Measurements from ENCODE around the gene PITPNM3.

Gene PITPNM3

GRCh38 chr17:6479622-6480302 is 76.6 kb downstream of the PITPNM3 start:
- no peak for DNase-seq (ENCODE audit: low read depth)

- no peak for DNase-seq (ENCODE audit: low read depth)
Observed at GRCh38 chr17:6478486-6478885, 77.9 kb downstream of the PITPNM3 start.

- no peak for DNase-seq (ENCODE audit: low read depth)
Observed at GRCh38 chr17:6477831-6478383, 78.4 kb downstream of the PITPNM3 start.

GRCh38 chr17:6476810-6477179 is 79.6 kb downstream of the PITPNM3 start:
- no peak for DNase-seq (ENCODE audit: low read depth)

- no peak for DNase-seq (ENCODE audit: low read depth)
Observed at GRCh38 chr17:6476076-6476809, 80.1 kb downstream of the PITPNM3 start.

GRCh38 chr17:6475411-6475810 is 80.9 kb downstream of the PITPNM3 start:
- no peak for DNase-seq (ENCODE audit: low read depth)

- DNase-seq (ENCODE audit: low read depth) = no peak
Observed at GRCh38 chr17:6474906-6475305, 81.4 kb downstream of the PITPNM3 start.

- no peak for DNase-seq (ENCODE audit: low read depth)
Observed at GRCh38 chr17:6474376-6474775, 82.0 kb downstream of the PITPNM3 start.

- DNase-seq (ENCODE audit: low read depth) = peak; percentile 37
Observed at GRCh38 chr17:6473128-6473767, 83.1 kb downstream of the PITPNM3 start.

- DNase-seq (ENCODE audit: low read depth) = no peak
Observed at GRCh38 chr17:6472517-6472916, 83.8 kb downstream of the PITPNM3 start.

GRCh38 chr17:6471531-6472465 is 84.6 kb downstream of the PITPNM3 start:
- no peak for DNase-seq (ENCODE audit: low read depth)

- no peak for DNase-seq (ENCODE audit: low read depth)
Observed at GRCh38 chr17:6470751-6471521, 85.4 kb downstream of the PITPNM3 start.

- DNase-seq (ENCODE audit: low read depth) = no peak
Observed at GRCh38 chr17:6470146-6470718, 86.1 kb downstream of the PITPNM3 start.

- DNase-seq (ENCODE audit: low read depth) = no peak
Observed at GRCh38 chr17:6468051-6468790, 88.1 kb downstream of the PITPNM3 start.

- no peak for DNase-seq (ENCODE audit: low read depth)
Observed at GRCh38 chr17:6467567-6467966, 88.8 kb downstream of the PITPNM3 start.

- no peak for DNase-seq (ENCODE audit: low read depth)
Observed at GRCh38 chr17:6465206-6466003, 91.0 kb downstream of the PITPNM3 start.

GRCh38 chr17:6464446-6465041 is 91.8 kb downstream of the PITPNM3 start:
- no peak for DNase-seq (ENCODE audit: low read depth)

- no peak for DNase-seq (ENCODE audit: low read depth)
Observed at GRCh38 chr17:6463616-6464445, 92.5 kb downstream of the PITPNM3 start.

Measured in activated T-helper 9 cell treated with anti-CD3 and anti-CD28 coated beads, Interleukin-2, amount 50 U/mL, for 16 hours (primary cell).